Glomerular visceral epithelial cell (primary cell): ENCODE data around the gene STRIP2.
"Not testable (repeated sequence)": the region's sequence is repeated elsewhere in the genome, so short reads cannot be mapped to it uniquely, and the experiment has no call there.

Experiments used
- DNase-seq: peaks from one replicate; pipeline ENCODE4 v3.0.0-alpha.2; 2016; ENCODE audit errors: extremely low spot score

Gene STRIP2

GRCh38 chr7:129453510-129454248 is 19.4 kb downstream of the STRIP2 start:
- DNase-seq: no peak

GRCh38 chr7:129454249-129454551 is 20.0 kb downstream of the STRIP2 start:
- no peak for DNase-seq

GRCh38 chr7:129456421-129456820 is 22.2 kb downstream of the STRIP2 start:
- no peak for DNase-seq

GRCh38 chr7:129457101-129457500 is 22.9 kb downstream of the STRIP2 start:
- no peak for DNase-seq

- DNase-seq: no peak
Measured at GRCh38 chr7:129458171-129458570, 23.9 kb downstream of the STRIP2 start.

GRCh38 chr7:129461809-129462208 is 27.6 kb downstream of the STRIP2 start:
- DNase-seq: no peak

- DNase-seq: no peak
Measured at GRCh38 chr7:129462420-129462819, 28.2 kb downstream of the STRIP2 start.

GRCh38 chr7:129464194-129464593 is 30.0 kb downstream of the STRIP2 start:
- no peak for DNase-seq

GRCh38 chr7:129465080-129465479 is 30.8 kb downstream of the STRIP2 start:
- DNase-seq: no peak

GRCh38 chr7:129466796-129467195 is 32.6 kb downstream of the STRIP2 start:
- DNase-seq: no peak

GRCh38 chr7:129468087-129468486 is 33.9 kb downstream of the STRIP2 start:
- DNase-seq: no peak

GRCh38 chr7:129468547-129468946 is 34.3 kb downstream of the STRIP2 start:
- no peak for DNase-seq

GRCh38 chr7:129469930-129470329 is 35.7 kb downstream of the STRIP2 start:
- no peak for DNase-seq

- no peak for DNase-seq
Measured at GRCh38 chr7:129470411-129470810, 36.2 kb downstream of the STRIP2 start.

- no peak for DNase-seq
Measured at GRCh38 chr7:129471402-129471827, 37.2 kb downstream of the STRIP2 start.

GRCh38 chr7:129475931-129476330 is 41.7 kb downstream of the STRIP2 start:
- not testable (repeated sequence) for DNase-seq

GRCh38 chr7:129476398-129476797 is 42.2 kb downstream of the STRIP2 start:
- DNase-seq: not testable (repeated sequence)

GRCh38 chr7:129479831-129480230 is 45.6 kb downstream of the STRIP2 start:
- no peak for DNase-seq

GRCh38 chr7:129480674-129481363 is 46.6 kb downstream of the STRIP2 start:
- no peak for DNase-seq

- DNase-seq: not testable (repeated sequence)
Measured at GRCh38 chr7:129481376-129481775, 47.1 kb downstream of the STRIP2 start.

GRCh38 chr7:129482781-129483180 is 48.5 kb downstream of the STRIP2 start:
- no peak for DNase-seq

- peak; percentile 52 for DNase-seq
Measured at GRCh38 chr7:129489491-129489890, 55.3 kb downstream of the STRIP2 start.

- DNase-seq: no peak
Measured at GRCh38 chr7:129492391-129492790, 58.2 kb downstream of the STRIP2 start.
